ENCODE data around the gene AXL. TPM values are rescaled to one million over a fixed set of nuclear protein-coding genes. Genes with fewer than 3 reads are reported as not detected.

AXL gene
- total RNA-seq, 6 experiments from 2014 or later: 419 to 474 (median 458) TPM

DNA sequence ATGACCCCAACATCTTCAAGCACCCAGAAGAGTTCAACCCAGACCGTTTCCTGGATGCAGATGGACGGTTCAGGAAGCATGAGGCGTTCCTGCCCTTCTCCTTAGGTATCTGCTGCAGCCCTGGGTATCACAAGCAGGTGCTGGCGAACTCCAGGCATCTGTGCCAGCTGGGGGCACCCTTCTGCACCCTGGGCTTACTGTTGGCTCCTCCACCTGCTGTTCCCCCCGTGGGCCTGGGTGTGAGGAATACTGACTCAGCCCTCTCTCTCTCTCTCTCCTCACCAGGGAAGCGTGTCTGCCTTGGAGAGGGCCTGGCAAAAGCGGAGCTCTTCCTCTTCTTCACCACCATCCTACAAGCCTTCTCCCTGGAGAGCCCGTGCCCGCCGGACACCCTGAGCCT lies 13.0 kb upstream of the AXL start:
- Mint-ChIP-seq H3K9me3 (no peaks in the 10 kb centered on the region), H3K36me3 (ENCODE audit: low read depth) (no peaks in the 10 kb centered on the region), H3K4me3 (no peak overlapping the region), H3K27me3 (ENCODE audit: insufficient read depth) (peaks cover 10% of the 10 kb centered on the region), H3K4me1 (ENCODE audit: low read depth) (peaks cover 27% of the 10 kb centered on the region), H3K27ac (no peak overlapping the region; the same call in 1 of the 2 replicates)
- DNase-seq: no peak
- TF ChIP-seq, protein P1, sequence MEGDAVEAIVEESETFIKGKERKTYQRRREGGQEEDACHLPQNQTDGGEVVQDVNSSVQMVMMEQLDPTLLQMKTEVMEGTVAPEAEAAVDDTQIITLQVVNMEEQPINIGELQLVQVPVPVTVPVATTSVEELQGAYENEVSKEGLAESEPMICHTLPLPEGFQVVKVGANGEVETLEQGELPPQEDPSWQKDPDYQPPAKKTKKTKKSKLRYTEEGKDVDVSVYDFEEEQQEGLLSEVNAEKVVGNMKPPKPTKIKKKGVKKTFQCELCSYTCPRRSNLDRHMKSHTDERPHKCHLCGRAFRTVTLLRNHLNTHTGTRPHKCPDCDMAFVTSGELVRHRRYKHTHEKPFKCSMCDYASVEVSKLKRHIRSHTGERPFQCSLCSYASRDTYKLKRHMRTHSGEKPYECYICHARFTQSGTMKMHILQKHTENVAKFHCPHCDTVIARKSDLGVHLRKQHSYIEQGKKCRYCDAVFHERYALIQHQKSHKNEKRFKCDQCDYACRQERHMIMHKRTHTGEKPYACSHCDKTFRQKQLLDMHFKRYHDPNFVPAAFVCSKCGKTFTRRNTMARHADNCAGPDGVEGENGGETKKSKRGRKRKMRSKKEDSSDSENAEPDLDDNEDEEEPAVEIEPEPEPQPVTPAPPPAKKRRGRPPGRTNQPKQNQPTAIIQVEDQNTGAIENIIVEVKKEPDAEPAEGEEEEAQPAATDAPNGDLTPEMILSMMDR (IDR thresholded peaks at IDR 0.05): peak; percentile 44; the same call in 1 of the 2 replicates

DNA sequence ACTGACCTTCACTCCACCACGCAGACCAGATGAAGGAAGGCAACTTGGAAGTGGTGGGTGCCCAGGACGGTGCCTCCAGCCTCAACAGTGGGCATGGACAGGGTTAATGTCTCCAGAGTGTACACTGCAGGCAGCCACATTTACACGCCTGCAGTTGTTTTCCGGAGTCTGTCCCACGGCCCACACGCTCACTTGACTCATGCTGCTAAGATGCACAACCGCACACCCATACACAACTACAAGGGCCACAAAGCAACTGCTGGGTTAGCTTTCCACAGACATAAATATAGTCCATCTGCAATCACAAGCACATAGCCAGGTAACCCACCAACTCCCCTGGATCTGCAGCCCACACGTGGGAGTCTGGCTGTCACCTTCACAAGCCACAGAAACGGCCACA lies 12.6 kb upstream of the AXL start:
- Mint-ChIP-seq H3K27me3 (ENCODE audit: insufficient read depth) (peaks cover 10% of the 10 kb centered on the region), H3K4me1 (ENCODE audit: low read depth) (peaks cover 27% of the 10 kb centered on the region), H3K4me3 (no peak overlapping the region), H3K27ac (no peak overlapping the region), H3K9me3 (no peaks in the 10 kb centered on the region), H3K36me3 (ENCODE audit: low read depth) (no peaks in the 10 kb centered on the region)
- TF ChIP-seq, protein P1 (IDR thresholded peaks at IDR 0.05): no peak
- no peak for DNase-seq

DNA sequence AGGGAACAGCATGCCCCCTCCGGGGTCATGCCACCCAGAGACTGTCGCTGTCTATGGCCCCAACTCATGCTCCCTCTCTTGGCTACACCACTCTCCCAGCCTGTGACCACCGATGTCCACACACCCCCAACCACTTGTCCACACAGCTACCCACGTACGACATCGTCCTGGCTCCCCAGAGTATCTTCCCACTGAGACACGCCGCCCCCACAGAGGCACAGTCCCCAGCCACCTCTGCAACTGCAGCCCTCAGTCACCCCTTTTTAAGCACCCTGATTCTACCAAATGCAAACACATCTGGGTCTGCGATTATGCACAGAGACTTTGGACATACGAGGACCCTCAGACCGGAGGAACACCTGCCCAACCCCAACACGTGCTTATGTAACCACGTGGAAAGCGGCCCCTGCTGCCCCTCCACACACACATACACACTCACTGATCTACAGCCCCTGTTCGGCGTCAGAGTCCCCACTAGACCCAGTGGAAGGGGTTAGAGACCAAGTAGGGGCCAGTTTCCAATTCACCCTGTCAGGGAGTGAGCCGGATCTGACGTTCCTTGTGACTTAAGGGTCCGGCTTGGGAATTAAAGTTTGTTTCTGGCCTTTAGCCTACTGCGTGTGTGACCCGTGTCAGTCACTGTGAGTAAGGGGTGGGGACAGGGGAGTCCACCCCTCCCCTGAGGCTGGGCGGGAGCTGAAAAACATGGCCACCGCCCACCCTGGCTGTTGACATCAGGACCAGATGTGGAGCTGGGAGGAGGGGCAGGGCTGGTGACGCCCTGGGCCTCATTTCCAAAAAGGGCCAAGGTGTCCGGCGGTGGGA lies 11.9 kb upstream of the AXL start:
- no peaks in the 10 kb centered on the region for H3K36me3 Mint-ChIP-seq (ENCODE audit: low read depth)
- H3K27me3 Mint-ChIP-seq (ENCODE audit: insufficient read depth): peaks cover 7% of the 10 kb centered on the region
- no peaks in the 10 kb centered on the region for H3K9me3 Mint-ChIP-seq
- H3K4me1 Mint-ChIP-seq (ENCODE audit: low read depth): peaks cover 27% of the 10 kb centered on the region
- no peak overlapping the region; the same call in 1 of the 2 replicates for H3K27ac Mint-ChIP-seq
- no peak for DNase-seq
- TF ChIP-seq, protein P1 (IDR thresholded peaks at IDR 0.05): no peak
- no peak overlapping the region for H3K4me3 Mint-ChIP-seq

DNA sequence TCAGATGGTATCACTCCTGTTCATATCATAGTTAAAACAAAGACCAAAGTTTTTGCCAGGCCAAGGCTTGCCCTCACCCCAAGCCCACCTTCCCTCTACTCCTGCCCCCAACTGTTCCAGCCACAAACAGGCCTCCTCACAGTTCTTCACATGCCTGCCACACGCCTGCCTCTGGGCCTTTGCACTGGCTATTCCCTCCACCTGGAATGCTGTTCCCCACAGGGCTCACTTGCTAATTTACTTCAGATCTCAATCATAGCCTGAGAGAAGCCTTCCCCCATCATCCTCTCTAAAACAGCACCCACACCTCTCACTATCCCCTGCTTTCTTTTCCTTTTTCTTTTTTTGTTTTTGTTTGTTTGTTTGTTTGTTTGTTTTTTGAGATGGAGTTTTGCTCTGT lies 4.9 kb upstream of the AXL start:
- TF ChIP-seq, protein P1 (IDR thresholded peaks at IDR 0.05): no peak
- Mint-ChIP-seq H3K4me1 (ENCODE audit: low read depth) (peaks cover 23% of the 10 kb centered on the region), H3K27me3 (ENCODE audit: insufficient read depth) (peaks cover 3% of the 10 kb centered on the region; the same call in 1 of the 2 replicates), H3K4me3 (no peak overlapping the region), H3K36me3 (ENCODE audit: low read depth) (no peaks in the 10 kb centered on the region), H3K9me3 (no peaks in the 10 kb centered on the region), H3K27ac (no peak overlapping the region)
- DNase-seq: no peak

DNA sequence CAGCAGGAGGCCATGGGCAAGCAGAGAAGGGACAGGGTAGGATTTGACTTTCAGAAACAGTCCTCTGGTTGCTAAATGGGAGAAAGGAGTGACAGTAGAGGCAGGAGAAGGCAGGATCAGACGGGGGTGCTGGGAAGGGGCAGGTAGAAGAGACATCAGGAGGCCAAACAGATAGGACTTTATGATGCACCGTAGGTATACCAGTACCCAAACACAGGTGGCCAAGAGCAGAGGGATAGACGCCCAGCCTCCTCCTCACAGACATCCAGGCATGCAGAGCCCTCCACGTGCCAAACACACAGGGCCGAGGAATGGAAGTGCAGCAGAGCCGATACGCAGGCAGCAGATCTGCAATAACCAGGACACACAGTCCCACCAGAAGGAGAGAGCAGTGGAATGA lies 1.3 kb upstream of the AXL start:
- Mint-ChIP-seq H3K4me3 (no peak overlapping the region; the same call in 1 of the 2 replicates), H3K36me3 (ENCODE audit: low read depth) (peaks cover 30% of the 10 kb centered on the region), H3K4me1 (ENCODE audit: low read depth) (peaks cover 43% of the 10 kb centered on the region), H3K27me3 (ENCODE audit: insufficient read depth) (peaks cover 7% of the 10 kb centered on the region), H3K27ac (peak overlapping the region; percentile 96), H3K9me3 (peaks cover 4% of the 10 kb centered on the region; the same call in 1 of the 2 replicates)
- no peak for DNase-seq
- TF ChIP-seq, protein P1 (IDR thresholded peaks at IDR 0.05): no peak
